ENCODE results near the gene TENM4.

Gene TENM4

DNA sequence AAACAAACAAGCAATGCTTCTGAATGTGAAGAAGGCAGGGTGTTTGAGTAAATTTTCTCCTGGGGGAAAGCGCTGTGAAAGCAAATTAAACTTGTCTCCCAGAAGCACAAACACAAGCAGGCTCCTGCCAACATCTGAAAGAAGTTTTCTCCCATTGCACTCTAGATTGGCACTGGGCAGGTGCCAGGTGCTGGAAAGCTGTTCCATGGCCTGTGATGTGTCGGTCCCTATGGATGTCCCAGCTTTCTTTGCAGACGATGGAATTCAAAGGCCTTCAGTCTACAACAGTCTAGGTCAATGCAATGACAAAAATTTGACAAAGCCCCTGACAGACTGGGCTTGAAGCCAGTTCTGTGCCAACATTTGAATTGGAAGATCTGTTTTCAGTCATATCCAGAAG lies 620.1 kb downstream of the TENM4 start:
- no peak for DNase-seq (ENCODE audit: low read depth, low spot score)

DNA sequence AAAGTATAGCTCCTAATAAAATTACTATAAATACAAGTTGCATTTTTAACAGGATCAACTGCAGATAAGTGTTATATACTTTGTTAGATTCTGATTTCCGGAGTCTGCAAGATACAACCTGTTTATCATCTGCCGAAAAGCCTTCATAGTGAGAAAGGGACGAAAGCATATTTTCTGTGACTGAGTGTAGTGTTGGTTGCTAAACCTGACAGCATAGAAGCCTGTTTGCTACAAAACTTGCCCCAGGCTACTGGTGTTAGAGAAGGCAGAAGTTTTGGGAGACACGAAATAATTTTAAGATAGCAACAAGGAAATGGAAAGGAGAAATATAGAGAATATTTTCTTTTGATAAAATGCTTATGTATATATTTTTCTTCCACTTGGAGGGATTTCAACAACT lies 622.6 kb downstream of the TENM4 start:
- DNase-seq (ENCODE audit: low read depth, low spot score): no peak

DNA sequence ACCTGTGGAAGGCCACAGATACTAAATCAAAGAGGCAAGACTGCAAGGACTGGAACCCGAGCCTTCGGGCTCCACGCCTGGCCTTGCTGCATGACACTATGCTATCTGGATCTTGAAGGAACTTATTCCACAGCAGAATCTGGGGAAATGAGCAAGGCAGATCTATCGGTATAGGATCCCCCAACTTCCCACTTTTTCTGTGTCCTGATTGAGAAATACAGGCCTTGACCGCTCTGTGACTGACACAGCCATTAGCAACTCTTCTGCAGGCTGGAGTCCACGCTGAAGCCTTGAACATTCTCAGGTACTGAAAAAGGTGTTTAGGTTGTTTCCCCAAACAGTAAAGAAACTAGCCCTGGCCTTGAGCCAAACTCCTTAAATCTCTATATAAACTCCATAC lies 625.0 kb downstream of the TENM4 start:
- DNase-seq (ENCODE audit: low read depth, low spot score): no peak

DNA sequence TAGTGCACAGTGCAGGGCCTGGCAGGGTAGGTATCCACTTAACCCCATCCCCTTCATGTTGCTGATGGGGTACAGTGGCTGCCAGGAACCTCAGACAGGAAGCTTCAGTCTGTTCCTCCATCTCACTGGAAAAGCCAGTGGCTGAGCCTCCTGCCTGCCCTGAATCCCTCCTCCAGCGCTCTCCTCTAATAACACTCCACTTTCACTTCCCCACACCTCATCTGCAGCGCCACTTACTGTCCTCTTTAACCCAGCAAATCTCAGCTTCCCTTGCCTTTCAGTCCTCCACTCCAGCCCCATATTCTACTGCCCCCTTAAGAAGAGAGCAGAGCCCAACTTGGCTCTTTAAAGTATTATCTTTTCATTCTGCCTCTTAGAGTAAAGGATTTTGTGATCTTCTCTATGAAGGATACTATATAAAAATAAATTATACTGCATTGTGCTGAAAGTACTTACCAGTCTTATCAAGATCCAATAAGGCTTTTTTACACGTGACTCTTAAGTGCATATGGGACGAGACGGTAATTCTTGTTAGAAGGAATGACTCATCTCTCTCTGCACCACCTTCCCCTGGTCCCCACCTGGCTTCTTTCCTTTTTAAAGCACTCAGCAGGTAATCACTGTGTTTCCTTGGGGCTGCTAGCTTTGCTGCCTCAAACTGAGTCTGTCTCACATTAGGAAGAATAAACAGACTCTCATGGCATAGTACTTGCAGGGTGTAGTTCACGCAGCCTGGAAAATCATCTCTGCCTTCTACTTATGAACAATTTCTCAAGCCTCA lies 628.1 kb downstream of the TENM4 start:
- DNase-seq (ENCODE audit: low read depth, low spot score): peak; percentile 41

DNA sequence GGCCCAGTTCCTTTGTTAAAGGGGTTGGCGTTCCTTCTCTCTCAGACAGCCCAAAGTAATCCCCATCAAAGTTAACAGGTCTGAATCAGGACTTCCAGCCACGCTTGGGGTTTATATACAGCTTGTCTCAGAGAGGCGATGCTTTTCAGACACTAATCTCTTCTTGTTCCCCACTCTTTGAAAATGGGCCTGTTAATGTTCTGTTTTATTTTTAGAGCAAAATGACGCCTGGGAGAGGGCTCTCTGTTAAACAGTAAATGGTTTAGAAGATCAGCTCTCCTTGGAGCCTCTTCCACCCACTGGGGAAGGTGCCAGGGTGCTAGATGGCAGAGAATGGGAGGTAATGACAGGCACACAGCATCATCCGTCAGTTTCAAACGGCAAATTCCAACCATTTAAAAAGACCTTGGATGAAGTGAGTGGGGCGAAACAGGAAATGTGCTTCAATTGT lies 630.2 kb downstream of the TENM4 start:
- DNase-seq (ENCODE audit: low read depth, low spot score): no peak

DNA sequence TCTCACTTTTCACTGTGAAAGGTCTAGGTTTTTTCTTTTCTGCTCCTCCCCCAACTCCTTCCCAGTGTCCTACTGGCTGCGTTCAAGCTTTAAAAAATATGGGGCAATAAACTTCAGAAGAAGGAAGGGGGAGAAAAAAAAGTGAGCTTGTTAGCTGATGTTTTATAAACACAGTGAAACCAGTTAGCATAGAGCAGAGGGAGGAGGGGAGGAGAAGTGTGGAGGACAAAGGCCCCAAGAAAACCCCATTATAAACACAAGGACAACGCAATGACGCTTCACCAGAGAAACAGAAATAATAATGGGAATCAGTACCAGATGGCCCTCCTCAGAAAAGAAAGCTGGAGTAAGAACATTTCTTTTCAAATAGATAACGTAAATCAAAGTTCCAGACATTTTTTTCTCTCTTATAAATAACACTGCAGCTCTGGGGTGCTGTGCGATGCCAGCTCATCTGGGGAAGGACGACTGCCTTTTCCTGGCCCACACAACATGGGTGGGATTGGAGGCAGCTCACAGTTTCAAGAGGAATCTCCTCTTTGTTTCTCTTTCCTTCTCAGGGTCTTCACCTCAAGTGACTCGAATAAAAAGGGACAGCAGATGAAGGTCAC lies 630.8 kb downstream of the TENM4 start:
- no peak for DNase-seq (ENCODE audit: low read depth, low spot score)

DNA sequence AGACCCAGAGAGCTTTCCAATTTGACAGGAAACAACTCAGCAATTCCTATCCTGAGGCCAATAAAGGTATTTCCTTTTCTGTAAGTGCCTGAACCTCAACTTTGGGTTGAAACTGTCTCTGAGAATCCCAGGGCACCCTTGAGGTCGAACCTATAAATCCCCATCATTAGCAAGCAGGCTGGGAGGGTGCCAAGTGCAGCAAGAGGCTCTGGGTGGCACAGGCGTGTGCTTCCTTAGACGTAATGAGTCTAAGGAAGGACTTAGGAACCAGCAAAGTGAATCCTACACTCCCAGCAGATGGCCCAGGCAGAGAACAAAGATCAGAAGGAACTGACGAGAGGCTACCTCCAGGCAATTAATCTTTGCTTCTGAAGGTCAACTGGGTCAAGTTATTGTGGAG lies 631.9 kb downstream of the TENM4 start:
- DNase-seq (ENCODE audit: low read depth, low spot score): no peak

DNA sequence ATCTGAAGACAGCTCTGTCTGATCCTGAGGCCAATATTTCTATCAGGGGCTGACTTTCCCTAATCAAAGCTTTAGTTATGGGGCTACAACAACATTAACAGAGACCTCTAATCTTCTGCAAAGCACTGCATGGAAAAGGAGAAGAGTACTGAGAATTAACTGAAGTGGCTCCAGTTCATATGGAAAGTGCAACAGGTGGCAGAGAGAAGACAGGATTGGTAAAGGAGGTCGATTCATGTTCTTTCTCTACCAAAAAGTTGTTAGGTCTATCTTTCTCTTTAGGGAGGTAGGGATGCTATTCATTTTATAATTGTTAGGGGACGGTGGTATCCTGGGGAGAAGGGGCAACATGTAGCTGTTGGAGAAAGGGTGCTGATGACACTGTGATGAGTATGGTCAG lies 633.5 kb downstream of the TENM4 start:
- no peak for DNase-seq (ENCODE audit: low read depth, low spot score)

DNA sequence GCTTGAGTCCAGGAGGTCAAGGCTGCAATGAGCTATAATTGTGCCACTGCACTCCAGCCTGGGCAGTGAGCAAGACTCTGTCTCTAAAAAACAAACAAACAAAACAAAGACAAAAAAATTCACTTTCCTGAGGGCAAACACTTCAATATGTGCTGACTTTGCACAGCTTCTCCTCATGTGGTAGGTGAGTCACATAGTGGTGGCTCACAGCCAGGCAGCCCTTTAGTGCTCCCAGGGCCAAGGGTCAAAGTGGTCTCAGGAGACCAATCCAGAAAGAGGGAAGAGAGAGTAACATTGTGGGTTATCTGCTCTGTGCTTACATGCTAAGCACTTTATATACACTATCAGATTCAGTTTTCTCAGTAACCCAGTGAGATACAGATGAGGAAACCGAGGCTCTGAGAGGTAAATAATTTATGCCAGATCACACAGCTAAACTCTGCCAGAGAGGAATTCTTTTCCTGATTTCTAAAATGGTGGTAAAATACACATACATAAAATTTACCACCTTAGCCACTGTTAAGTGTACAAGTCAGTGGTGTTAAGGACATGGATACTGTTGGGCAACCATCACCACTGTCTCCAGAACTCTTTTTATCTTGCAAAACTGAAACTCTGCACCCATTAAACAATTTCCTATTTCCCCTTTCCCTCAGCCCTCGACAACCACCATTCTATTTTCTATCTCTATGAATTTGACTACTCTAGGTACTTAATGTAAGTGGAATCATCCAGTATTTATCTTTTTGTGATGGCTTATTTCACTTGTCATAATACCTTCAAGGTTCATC lies 634.4 kb downstream of the TENM4 start:
- DNase-seq (ENCODE audit: low read depth, low spot score): no peak

DNA sequence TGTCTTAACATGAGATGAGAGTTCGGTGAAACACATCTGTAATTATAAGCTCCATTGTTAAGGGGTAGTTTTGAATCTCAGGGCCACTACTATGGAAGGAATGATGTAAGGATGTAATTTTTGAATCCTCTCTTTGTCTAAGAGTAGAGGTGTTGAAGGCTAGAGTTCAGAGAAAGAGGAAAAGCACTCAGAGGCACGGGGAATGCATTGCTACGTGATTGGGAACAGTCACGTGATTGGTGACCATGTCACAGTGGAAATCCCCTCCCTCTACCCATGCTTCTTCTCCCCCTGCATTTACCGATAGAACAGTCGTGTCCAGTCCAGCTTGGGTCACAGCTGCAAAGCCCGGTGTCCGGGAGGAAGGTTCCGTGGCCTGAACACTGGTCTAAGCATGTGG lies 635.8 kb downstream of the TENM4 start:
- no peak for DNase-seq (ENCODE audit: low read depth, low spot score)

DNA sequence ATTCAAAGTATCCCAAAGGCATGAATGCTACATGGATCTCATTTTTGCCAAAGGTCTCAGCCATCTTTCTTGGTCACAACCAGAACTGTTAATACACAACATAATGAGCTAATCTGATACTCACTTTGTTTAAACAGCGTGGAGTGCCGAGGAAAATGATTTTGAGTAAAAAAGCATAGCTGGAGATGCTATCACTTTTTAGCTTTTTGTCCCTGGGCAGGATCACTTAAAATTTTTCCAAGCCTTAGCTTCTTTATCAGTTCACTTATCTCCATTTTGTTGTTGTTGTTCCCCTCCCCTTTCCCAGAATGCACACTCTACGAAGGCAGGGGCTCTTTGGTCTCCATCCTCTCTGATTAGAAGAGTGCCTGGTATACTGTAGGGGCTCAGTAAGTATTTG lies 636.8 kb downstream of the TENM4 start:
- DNase-seq (ENCODE audit: low read depth, low spot score): no peak

DNA sequence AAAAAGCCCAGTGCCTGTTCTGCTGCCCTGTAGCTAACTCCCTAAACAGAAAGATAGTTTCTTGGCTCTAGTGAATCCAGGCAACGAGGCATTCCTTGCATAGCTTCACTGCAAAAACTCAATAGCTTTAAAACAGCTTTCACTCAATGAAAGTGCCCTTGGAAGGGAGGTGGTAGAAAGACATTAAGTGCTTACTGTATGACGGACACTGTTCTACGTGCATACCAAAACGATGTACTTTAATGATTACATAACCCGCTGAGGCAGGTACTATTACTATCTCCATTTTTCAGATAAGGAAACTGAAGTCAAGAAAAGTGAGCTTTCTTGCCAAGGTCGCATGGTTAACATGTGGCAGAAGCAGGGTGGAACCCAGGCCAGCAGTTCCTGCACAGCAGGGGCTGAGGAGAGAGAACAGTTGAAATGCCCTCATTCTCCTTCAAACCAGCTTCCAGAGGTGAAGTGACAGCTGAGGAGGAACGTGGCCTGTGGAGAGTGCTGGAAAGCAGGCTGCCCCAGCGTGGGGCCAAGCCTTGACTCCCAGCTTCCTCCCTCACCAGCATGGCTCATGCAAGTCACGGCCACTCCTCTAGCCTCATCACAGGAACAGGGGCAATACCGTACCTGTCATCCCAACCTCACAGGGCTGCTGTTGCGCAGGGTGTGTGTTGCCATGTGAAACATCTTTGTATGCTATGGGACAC lies 638.6 kb downstream of the TENM4 start:
- DNase-seq (ENCODE audit: low read depth, low spot score): no peak

DNA sequence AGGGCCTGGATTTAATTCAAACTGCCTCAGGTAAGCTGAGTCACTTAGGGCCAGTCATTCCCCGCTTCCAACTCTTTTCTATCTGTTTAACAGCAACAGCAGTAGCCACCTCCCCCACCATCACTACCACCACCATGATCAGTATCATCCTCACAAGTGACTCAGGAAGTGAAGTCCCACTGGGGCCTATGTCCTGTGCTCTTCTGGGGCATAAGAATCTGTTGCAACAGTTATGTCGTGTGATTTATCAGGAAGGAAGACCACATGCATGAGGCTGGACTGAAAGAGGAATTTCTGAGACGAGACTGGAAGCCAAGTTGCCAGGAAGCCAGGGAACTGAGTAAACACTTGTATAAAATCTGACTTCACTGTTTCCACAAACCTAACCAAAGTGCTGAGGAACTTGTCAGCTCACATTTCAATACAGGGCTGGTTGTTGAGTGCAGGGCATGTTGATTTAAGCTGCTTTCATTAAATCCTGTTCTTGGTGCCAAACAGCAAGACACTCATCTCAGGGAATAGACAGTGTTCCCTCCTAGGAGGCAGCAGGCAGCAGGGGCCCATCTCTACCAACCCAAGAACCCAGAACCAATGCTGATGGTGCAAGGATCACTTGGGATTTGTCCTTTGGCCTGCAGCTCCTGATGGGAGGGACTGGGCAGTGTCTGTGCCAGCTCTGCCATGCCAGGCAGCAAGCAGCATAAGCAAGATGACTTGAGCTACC lies 639.5 kb downstream of the TENM4 start:
- DNase-seq (ENCODE audit: low read depth, low spot score): peak; percentile 49

DNA sequence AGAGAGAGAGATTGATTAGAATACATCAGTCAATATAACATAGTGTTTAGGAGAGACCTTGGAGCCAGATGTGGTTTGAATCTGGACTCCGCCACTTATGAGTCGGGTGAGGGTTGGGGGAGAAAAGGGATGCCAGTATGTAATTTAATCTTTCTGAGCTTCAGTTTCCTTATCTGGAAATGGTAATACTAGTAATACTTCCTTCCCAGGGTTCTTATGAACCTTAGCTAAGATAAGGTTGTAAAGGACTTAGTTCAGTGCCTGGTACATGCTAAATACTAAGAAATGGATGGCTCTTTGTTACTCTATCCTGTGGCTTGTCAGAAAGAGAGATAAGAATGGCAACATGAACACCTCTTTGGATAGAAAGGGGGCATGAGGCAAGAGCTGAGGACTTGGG lies 640.1 kb downstream of the TENM4 start:
- no peak for DNase-seq (ENCODE audit: low read depth, low spot score)

DNA sequence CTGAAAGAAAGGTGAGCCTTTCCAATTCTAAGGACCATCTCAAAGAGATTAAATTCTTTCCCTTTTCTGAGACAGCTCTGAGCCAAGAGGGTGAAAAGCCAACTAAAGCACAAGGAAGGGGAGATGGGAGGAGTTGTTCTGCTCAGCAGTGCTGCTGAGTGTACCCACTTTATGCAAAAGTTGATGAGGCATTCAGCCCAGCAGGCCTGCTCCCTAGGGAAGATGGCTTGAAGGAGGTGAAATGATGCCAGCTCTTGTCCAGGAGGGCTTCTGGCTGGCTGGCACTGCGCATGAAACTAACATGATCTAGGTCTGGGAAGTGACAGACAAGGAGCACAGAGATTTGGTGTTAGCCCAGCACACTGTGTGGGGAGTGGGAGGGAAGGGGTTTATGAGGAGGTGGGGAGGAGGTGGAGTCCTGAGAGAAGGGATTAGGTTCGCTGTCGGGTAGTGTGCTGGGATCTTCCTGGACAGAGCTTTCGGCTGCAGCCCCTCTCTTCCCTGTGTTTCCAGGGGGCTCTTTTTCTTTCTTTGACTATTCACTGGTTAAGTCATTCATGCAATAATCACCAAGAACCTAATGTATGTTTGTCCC lies 640.6 kb downstream of the TENM4 start:
- no peak for DNase-seq (ENCODE audit: low read depth, low spot score)

DNA sequence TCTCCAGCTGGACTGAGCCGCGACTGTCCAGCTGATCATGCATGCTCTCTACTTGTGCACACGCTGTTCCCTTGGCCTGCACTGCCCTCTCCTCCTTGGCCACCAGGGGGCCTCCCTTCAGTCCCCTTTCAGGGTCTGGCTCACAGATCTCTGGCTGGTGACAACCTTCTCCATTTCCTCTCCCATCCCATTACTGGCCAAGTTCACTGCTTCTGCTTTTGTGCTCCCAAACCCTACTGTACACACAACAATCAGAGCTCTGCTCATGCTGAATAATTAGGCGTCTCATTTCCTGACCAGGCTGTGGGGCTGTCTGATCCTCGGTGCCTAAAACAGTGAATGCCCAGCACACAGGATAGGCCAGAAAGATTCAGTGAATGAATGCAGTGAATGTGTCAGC lies 642.2 kb downstream of the TENM4 start:
- peak; percentile 77 for DNase-seq (ENCODE audit: low read depth, low spot score)

DNA sequence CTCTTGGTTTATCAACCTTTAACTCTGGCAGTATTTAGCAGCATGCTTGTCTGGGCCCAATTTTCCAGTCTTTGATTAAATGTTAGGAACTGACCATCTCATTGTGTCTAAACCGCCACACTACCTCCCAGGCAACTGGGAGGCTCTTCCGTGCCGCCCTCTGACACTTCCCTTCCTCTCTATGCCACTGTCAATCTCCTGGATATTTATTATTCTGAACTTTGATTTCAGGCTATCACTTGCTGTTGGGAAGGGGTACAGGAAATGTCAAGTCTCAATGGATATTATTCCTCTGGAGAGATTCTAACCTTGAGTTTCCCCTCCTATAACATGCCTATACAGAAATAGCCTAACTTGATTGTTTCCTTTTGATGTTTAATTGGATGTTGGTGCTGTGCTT lies 643.3 kb downstream of the TENM4 start:
- no peak for DNase-seq (ENCODE audit: low read depth, low spot score)

DNA sequence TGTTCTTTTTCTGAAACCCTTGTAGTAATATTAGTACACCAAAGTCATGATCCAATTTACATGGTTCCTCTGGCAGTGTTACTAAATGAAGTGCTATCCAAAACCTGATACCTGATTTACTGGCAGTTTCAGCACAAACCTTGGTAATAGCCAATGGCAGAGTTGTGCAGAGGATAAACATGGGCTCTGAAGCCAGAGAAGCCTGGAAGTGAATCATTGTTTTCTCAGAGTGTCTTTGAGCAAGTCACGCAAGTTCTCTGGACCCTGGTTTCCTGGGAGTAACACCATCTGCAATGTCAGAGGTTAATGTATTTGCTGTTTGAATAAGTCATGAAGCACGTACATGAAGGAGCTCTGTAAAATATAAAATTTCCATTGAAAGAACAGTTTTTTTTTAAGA lies 643.9 kb downstream of the TENM4 start:
- no peak for DNase-seq (ENCODE audit: low read depth, low spot score)

DNA sequence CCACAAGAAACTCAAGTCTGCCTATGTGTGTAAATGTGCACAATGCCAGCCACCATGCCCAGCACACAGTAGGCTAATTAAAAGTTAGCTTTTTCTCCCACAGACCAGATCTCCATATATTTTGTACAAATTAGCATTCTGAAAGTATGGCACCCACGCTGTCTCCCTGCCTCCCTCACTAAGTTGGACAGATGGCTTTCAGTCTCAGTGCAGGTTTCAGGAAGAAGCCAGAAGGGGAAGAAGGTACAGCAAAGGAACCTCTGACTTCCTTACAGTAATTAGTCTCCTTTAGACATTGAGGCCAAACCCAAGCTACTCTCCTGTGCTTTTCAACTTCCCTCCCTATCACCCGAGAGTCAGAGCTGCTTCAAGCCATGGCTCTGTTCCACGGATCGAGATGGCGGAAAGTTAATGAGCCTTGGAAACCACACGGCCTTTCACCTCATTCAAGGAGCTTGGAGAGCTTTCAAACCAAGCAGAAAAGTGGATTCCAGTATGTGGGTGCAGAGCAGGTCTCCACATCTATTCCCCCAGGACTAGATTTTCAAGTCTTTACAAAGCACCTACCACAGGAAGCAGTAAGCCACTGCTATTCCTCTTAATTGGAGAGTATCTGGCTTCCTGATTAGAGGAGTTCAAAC lies 645.1 kb downstream of the TENM4 start:
- no peak for DNase-seq (ENCODE audit: low read depth, low spot score)

DNA sequence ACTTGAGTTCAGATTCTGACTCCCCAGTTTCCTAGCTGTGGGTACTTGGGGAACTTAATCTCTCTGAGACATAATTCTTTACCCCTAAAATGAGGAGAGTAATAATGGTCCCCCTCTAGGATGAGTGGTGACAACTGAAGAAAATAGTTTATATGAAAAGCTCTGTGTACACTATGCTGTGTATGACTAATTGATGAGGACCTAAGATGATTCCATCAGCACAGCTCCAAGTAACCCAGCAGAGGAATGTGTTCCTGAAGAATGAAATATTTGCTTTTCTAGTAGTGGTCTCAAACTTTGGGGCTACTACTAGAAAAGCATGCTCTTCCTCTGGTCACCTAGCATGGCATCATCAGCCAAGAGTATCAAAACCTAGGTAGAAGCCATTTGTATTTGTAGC lies 648.9 kb downstream of the TENM4 start:
- no peak for DNase-seq (ENCODE audit: low read depth, low spot score)

DNA sequence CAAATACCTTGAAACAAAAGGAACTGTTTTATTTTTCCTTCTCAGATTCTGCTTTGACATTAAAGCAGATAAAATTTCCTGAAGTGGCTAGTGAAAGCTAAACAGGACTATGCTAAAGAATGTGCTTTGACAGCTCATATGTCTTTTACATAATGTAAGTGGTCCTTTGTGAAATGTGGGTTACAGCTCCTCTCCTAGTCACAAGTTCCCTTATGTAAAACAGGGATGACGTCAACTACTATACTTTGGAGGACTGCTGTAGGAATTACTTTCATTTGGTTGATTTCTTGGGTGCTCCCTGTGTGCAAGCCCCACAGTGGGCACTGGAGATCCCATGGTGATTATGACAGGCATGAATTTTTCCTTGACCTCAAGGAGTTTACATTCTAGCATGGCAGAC lies 649.6 kb downstream of the TENM4 start:
- no peak for DNase-seq (ENCODE audit: low read depth, low spot score)
